HG02885 (cell line): Measurements from ENCODE around the gene IRF2BPL.

ENCODE experiments used
- ATAC-seq: cut with Tn5 transposase; IDR thresholded peaks from one replicate; pipeline ENCODE4 v1.9.1; 2021; ENCODE audit warnings: mild to moderate bottlenecking; ENCODE audit not compliant: unreplicated experiment, poor library complexity

The IRF2BPL gene

GRCh38 chr14:76995279-76996035 is 33.1 kb downstream of the IRF2BPL start:
- no peak for ATAC-seq

- no peak for ATAC-seq
These were observed 34.8 kb downstream of the IRF2BPL start for GRCh38 chr14:76993752-76994151.

GRCh38 chr14:76990084-76990483 is 38.4 kb downstream of the IRF2BPL start:
- no peak for ATAC-seq

- ATAC-seq: no peak
These were observed 40.5 kb downstream of the IRF2BPL start for GRCh38 chr14:76987956-76988520.

GRCh38 chr14:76986231-76986565 is 42.3 kb downstream of the IRF2BPL start:
- no peak for ATAC-seq

GRCh38 chr14:76985540-76986230 is 42.8 kb downstream of the IRF2BPL start:
- ATAC-seq: no peak

- no peak for ATAC-seq
These were observed 43.6 kb downstream of the IRF2BPL start for GRCh38 chr14:76984787-76985375.

- ATAC-seq: no peak
These were observed 44.2 kb downstream of the IRF2BPL start for GRCh38 chr14:76984297-76984696.

- ATAC-seq: no peak
These were observed 46.8 kb downstream of the IRF2BPL start for GRCh38 chr14:76981670-76982069.

- peak; percentile 97 for ATAC-seq
These were observed 50.5 kb downstream of the IRF2BPL start for GRCh38 chr14:76977793-76978720.

- ATAC-seq: no peak
These were observed 52.1 kb downstream of the IRF2BPL start for GRCh38 chr14:76976240-76977005.

GRCh38 chr14:76975812-76976211 is 52.7 kb downstream of the IRF2BPL start:
- ATAC-seq: no peak

- ATAC-seq: no peak
These were observed 53.5 kb downstream of the IRF2BPL start for GRCh38 chr14:76975051-76975450.
